Measurements from ENCODE around the gene CNTNAP2.

The CNTNAP2 gene

GRCh38 chr7:147670759-147671158 lies 1554.2 kb downstream of the CNTNAP2 start:
- TF ChIP-seq, protein P1, sequence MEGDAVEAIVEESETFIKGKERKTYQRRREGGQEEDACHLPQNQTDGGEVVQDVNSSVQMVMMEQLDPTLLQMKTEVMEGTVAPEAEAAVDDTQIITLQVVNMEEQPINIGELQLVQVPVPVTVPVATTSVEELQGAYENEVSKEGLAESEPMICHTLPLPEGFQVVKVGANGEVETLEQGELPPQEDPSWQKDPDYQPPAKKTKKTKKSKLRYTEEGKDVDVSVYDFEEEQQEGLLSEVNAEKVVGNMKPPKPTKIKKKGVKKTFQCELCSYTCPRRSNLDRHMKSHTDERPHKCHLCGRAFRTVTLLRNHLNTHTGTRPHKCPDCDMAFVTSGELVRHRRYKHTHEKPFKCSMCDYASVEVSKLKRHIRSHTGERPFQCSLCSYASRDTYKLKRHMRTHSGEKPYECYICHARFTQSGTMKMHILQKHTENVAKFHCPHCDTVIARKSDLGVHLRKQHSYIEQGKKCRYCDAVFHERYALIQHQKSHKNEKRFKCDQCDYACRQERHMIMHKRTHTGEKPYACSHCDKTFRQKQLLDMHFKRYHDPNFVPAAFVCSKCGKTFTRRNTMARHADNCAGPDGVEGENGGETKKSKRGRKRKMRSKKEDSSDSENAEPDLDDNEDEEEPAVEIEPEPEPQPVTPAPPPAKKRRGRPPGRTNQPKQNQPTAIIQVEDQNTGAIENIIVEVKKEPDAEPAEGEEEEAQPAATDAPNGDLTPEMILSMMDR (IDR thresholded peaks at IDR 0.05; ENCODE audit: extremely low read depth, missing control alignments): no peak

GRCh38 chr7:147674705-147675104 lies 1558.1 kb downstream of the CNTNAP2 start:
- DNase-seq (ENCODE audit: low spot score): no peak
- TF ChIP-seq, protein P1 (IDR thresholded peaks at IDR 0.05; ENCODE audit: extremely low read depth, missing control alignments): no peak

More at GRCh38 chr7:147670759-147671158, 1554.2 kb downstream of the CNTNAP2 start:
- no peak for DNase-seq (ENCODE audit: low spot score)

GRCh38 chr7:147678943-147679342 lies 1562.3 kb downstream of the CNTNAP2 start:
- TF ChIP-seq, protein P1 (IDR thresholded peaks at IDR 0.05; ENCODE audit: extremely low read depth, missing control alignments): no peak
- no peak for DNase-seq (ENCODE audit: low spot score)

DNA sequence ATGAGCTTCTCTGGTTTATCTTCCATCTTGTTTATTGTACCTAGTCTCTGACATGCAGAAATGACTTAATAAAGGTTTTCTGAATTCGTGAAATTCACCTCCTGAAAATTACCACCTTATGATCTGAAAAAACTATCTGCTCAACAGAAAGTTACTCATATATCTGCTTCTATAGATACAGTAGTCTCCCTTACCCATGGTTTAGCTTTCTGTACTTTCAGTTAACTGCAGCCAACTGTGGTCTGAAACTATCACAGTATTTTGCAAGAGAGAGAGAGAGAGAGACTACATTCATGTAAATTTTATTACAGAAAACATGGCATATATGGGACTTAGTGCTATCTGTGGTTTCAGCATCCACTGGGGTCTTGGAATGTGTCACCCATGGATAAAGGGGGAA lies 1564.9 kb downstream of the CNTNAP2 start:
- no peak for DNase-seq (ENCODE audit: low spot score)
- TF ChIP-seq, protein P1 (IDR thresholded peaks at IDR 0.05; ENCODE audit: extremely low read depth, missing control alignments): no peak

- TF ChIP-seq, protein P1 (IDR thresholded peaks at IDR 0.05; ENCODE audit: extremely low read depth, missing control alignments): no peak
- DNase-seq (ENCODE audit: low spot score): no peak
These were observed 1584.1 kb downstream of the CNTNAP2 start for GRCh38 chr7:147700702-147701101.

GRCh38 chr7:147707926-147708325 lies 1591.3 kb downstream of the CNTNAP2 start:
- DNase-seq (ENCODE audit: low spot score): no peak
- TF ChIP-seq, protein P1 (IDR thresholded peaks at IDR 0.05; ENCODE audit: extremely low read depth, missing control alignments): no peak

DNA sequence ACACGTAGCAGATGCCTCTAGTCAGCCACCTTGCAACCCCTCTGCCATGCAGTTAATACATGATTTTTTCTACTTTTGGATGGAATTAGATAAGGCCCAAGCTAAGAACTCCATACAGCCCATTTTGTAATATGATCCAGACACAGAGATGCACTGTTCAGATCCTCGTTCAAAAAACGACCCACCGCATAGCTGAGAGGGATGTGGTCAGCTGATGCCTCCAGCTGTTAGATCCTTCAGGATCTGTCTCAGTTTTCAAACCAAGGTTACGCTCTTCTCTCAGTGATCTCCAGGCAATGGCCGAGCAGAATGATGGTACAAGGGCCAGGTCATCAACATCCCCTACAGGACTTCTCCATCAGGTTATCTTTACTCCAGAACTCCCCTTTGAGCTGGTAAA lies 1592.3 kb downstream of the CNTNAP2 start:
- TF ChIP-seq, protein P1 (IDR thresholded peaks at IDR 0.05; ENCODE audit: extremely low read depth, missing control alignments): no peak
- DNase-seq (ENCODE audit: low spot score): no peak
